Suprapubic skin (tissue), 4 donors: ENCODE results near the gene FAM163B. TPM values are rescaled to one million over a fixed set of nuclear protein-coding genes. Genes with fewer than 3 reads are reported as not detected.

Source experiments
- DNase-seq, 2 donors: peaks; one replicate each; pipeline ENCODE4 v3.0.0-alpha.2; 2019; ENCODE audit warnings: low spot score in 2 of 2
- H3K27ac ChIP-seq: fragments of 200-600 bp; sonication (generic); one replicate; pipeline ENCODE4 v1.5.1; 2019
- H3K27me3 ChIP-seq: fragments of 200-600 bp; sonication (generic); one replicate; pipeline ENCODE4 v1.5.1; 2019
- H3K36me3 ChIP-seq: fragments of 200-600 bp; sonication (generic); one replicate; pipeline ENCODE4 v1.5.1; 2019
- H3K4me1 ChIP-seq: fragments of 200-600 bp; sonication (generic); one replicate; pipeline ENCODE4 v1.5.1; 2019
- H3K4me3 ChIP-seq: fragments of 200-600 bp; sonication (generic); one replicate; pipeline ENCODE4 v1.5.1; 2019; ENCODE audit warnings: mild to moderate bottlenecking
- H3K9me3 ChIP-seq: fragments of 200-600 bp; sonication (generic); one replicate; pipeline ENCODE4 v1.5.1; 2019
- EP300 ChIP-seq: sonication (generic); formaldehyde crosslinking; IDR thresholded peaks from one replicate; pipeline ENCODE4 v1.6.1; 2017; ENCODE audit warnings: antibody characterized with exemption
- POLR2A ChIP-seq, 2 donors: fragments of 450-650 bp; IDR thresholded peaks; one replicate each; pipeline ENCODE4 v1.6.1; 2017; ENCODE audit warnings: antibody characterized with exemption in 2 of 2, mild to moderate bottlenecking in 2 of 2, moderate library complexity in 2 of 2
- POLR2AphosphoS5 ChIP-seq, 3 donors: sonication (generic); formaldehyde crosslinking; IDR thresholded peaks; one replicate each; pipeline ENCODE4 v1.6.1; 2017; ENCODE audit warnings: antibody characterized with exemption in 3 of 3
- WGBS: methylation state at CpG from one replicate; pipeline ENCODE4 v1.1.5; 2018; 5-methylcytosine and 5-hydroxymethylcytosine counted together
- total RNA-seq, 4 donors: library from RNA; depleted of rRNA; stranded (reverse); fragments of >200 nt; gene quantifications; one replicate each; pipeline ENCODE4 v1.1.0, GENCODE V29; 2016
- TF ChIP-seq, protein P1 (sequence below), 2 donors: fragments of 200-600 bp in 1 of 2; fragments of 450-650 bp in 1 of 2; sonication (generic) in 1 of 2; IDR thresholded peaks; one replicate each; pipeline ENCODE4 v1.5.1; 2016 to 2019; ENCODE audit warnings: antibody characterized with exemption in 2 of 2, mild to moderate bottlenecking in 1 of 2, moderate library complexity in 1 of 2

Gene FAM163B
- total RNA-seq, 4 donors from 2014 or later = not detected

DNA sequence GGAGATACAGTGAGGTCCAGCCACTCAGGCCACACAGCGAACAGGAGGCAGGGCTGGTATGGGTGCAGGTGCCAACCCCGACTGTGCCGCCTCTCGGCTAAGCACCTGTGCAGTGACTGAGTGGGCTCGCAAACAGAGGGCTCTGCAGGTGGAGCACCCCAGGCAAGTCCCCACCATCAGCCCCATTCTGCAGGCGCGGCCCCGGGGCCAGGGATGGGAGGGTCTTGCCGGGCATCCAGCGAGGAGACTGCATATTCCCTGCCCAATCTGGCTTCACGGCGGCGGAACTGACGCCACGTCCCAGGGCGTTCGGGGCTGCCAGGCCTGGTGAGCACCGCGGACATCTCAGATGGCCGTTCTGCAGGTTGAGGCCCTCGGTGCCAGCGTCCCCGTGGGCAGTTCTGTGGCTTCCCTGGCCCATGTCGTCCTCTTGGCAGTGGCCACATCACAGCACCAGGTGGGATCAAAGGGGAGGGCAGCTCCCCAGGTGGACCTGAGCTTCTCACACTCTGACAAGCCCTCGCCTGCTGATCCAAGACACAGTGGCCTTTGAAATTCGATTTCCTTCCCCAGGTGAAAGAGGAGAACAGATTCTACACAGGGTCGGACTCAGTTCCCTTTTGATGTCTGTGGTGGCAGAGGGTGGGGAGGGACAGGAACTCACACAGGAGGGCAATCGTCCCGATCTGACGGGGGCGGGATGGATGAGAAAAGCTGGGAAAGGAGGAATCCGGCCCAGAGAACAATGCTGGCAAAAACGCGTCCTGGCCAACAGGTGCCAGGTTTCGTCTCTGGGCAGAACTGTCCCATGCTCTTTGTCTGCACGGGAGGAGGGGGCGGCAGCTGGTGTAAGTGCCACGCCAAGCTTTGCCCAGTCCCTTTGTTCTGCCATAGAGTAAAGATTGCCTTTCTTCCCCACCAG, 45.8 kb upstream of the FAM163B start:
- TF ChIP-seq, protein P1, sequence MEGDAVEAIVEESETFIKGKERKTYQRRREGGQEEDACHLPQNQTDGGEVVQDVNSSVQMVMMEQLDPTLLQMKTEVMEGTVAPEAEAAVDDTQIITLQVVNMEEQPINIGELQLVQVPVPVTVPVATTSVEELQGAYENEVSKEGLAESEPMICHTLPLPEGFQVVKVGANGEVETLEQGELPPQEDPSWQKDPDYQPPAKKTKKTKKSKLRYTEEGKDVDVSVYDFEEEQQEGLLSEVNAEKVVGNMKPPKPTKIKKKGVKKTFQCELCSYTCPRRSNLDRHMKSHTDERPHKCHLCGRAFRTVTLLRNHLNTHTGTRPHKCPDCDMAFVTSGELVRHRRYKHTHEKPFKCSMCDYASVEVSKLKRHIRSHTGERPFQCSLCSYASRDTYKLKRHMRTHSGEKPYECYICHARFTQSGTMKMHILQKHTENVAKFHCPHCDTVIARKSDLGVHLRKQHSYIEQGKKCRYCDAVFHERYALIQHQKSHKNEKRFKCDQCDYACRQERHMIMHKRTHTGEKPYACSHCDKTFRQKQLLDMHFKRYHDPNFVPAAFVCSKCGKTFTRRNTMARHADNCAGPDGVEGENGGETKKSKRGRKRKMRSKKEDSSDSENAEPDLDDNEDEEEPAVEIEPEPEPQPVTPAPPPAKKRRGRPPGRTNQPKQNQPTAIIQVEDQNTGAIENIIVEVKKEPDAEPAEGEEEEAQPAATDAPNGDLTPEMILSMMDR (IDR thresholded peaks at IDR 0.05) = no peak
- no peak for TF ChIP-seq POLR2AphosphoS5 (IDR thresholded peaks at IDR 0.05)
- TF ChIP-seq EP300 = no peak
- TF ChIP-seq POLR2A (IDR thresholded peaks at IDR 0.05) = no peak
- Histone ChIP-seq H3K36me3 (no peaks in the 10 kb centered on the region), H3K27me3 (peaks cover 94% of the 10 kb centered on the region), H3K9me3 (no peaks in the 10 kb centered on the region), H3K4me3 (no peak overlapping the region), H3K27ac (no peak overlapping the region), H3K4me1 (peaks cover 21% of the 10 kb centered on the region)
- 51% methylated on average over 17 of the region's 38 CpGs for WGBS
- DNase-seq = no peak

DNA sequence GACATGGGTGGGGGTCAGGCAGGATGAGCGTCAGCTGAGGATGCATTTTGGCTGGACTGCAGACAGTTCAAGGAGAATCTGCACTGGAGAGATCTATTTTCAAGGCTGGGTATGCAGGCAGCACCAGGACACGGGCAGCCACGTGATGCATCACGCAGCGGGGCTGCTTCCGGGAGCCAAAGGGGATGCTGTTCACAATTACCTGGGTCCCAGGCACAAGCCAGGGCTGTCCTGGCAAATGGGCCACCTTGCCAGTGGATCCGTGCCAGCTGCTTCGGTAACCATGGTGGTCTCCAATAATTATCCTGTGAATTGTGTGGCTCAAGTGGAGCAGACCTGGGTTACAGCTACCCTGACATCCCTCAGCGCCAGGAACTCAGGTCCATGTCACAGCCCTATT, 44.4 kb upstream of the FAM163B start:
- peaks cover 89% of the 10 kb centered on the region for H3K27me3 ChIP-seq
- 77% methylated on average over 7 of the region's 9 CpGs for WGBS
- TF ChIP-seq EP300 = no peak
- no peak for TF ChIP-seq POLR2AphosphoS5 (IDR thresholded peaks at IDR 0.05)
- no peak for TF ChIP-seq POLR2A (IDR thresholded peaks at IDR 0.05)
- TF ChIP-seq, protein P1 (IDR thresholded peaks at IDR 0.05) = no peak

DNA sequence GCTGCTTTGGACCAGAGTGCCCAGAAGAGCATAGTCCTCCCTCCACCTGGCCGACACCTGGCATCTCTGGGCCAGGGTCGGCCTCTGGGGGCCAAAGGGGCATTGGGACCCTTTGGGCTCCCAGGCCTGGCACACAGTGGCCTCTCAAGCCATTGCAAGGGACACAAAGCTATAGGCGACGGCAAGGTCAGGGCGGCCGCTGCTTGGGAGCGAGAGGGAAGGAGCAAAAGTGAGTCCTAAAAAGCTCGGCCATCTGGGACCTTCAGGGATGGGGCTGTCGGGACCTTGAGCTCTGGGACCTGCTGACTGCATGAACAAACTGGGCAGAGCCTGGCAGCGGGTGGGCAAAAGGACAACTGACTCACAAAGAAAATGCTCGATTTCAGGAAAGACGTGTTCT, 40.8 kb upstream of the FAM163B start:
- TF ChIP-seq POLR2A (IDR thresholded peaks at IDR 0.05) (no peak), POLR2AphosphoS5 (IDR thresholded peaks at IDR 0.05) (no peak)
- 91% methylated on average over 12 of the region's 12 CpGs for WGBS
- Histone ChIP-seq H3K9me3 (no peaks in the 10 kb centered on the region), H3K27ac (no peak overlapping the region), H3K4me3 (no peak overlapping the region), H3K27me3 (peaks cover 76% of the 10 kb centered on the region), H3K36me3 (no peaks in the 10 kb centered on the region), H3K4me1 (no peaks in the 10 kb centered on the region)
- DNase-seq = no peak

More for the DNA sequence above, 44.4 kb upstream of the FAM163B start:
- H3K4me1 ChIP-seq = peaks cover 13% of the 10 kb centered on the region
- H3K36me3 ChIP-seq = no peaks in the 10 kb centered on the region
- H3K9me3 ChIP-seq = no peaks in the 10 kb centered on the region
- H3K27ac ChIP-seq = no peak overlapping the region
- no peak for DNase-seq
- H3K4me3 ChIP-seq = no peak overlapping the region

DNA sequence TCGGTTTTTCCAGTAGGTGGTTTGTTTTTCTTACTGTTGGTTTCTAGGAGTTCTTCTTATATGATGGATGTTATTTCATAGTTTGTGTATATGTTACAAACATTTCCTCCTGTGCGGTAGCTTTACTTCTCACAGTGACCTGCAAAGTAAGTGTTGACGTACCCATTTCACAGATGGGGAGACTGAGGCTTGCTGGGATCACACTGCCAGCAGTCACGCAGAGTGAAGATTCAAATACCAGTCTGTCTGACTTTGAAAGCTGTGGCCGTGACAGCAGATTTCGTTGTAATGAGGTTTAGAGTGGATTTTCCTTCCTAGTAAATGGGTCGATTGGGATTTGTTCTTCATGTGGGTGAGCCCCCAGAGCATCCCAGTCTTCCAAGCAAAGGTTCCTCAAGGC, 40.0 kb upstream of the FAM163B start:
- H3K27ac ChIP-seq = no peak overlapping the region
- H3K4me3 ChIP-seq = no peak overlapping the region
- H3K36me3 ChIP-seq = no peaks in the 10 kb centered on the region
- no peak for TF ChIP-seq EP300
- no peak for TF ChIP-seq POLR2A (IDR thresholded peaks at IDR 0.05)
- no peak for TF ChIP-seq POLR2AphosphoS5 (IDR thresholded peaks at IDR 0.05)
- peaks cover 67% of the 10 kb centered on the region for H3K27me3 ChIP-seq
- no peak for DNase-seq
- H3K9me3 ChIP-seq = no peaks in the 10 kb centered on the region
- WGBS = 84% methylated on average over 7 of the region's 7 CpGs
- H3K4me1 ChIP-seq = no peaks in the 10 kb centered on the region

DNA sequence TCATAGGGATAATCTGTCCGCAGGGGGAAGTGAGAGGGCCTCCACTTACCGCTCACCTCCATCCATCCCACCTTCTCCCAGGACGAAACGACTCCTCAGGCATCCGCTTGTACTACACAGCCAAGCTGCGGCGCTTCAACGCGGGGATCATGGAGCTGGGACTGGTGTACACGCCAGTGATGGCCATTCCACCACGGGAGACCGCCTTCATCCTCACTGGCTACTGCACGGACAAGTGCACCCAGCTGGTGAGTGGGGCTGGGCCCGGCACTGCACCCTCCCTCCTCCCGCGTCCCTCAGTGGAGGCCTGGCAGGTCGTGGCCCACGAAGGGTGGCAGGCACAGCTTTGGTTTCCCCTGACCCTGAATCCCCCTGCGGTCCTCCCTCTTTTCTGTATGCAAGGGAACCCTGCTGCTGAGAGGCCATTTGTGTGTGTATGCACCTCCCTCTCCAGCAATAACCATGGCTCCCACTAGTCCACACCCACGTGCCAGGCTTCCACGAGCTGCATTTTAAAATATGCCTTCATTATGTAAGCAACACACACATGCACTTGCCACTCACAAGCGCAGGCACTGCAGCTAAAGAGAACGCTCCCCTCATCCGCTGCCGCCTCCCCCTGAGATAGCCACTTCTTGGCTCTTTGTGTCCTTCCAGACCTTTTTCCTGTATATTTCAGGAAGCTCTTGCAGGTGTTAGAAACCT, 38.7 kb upstream of the FAM163B start:
- no peak for DNase-seq
- TF ChIP-seq EP300 = no peak
- TF ChIP-seq, protein P1 (IDR thresholded peaks at IDR 0.05) = no peak
- TF ChIP-seq POLR2AphosphoS5 (IDR thresholded peaks at IDR 0.05) = no peak
- no peak for TF ChIP-seq POLR2A (IDR thresholded peaks at IDR 0.05)
- 73% methylated on average over 9 of the region's 25 CpGs for WGBS
- Histone ChIP-seq H3K36me3 (no peaks in the 10 kb centered on the region), H3K27me3 (peaks cover 62% of the 10 kb centered on the region), H3K9me3 (no peaks in the 10 kb centered on the region), H3K27ac (no peak overlapping the region), H3K4me1 (no peaks in the 10 kb centered on the region), H3K4me3 (no peak overlapping the region)

DNA sequence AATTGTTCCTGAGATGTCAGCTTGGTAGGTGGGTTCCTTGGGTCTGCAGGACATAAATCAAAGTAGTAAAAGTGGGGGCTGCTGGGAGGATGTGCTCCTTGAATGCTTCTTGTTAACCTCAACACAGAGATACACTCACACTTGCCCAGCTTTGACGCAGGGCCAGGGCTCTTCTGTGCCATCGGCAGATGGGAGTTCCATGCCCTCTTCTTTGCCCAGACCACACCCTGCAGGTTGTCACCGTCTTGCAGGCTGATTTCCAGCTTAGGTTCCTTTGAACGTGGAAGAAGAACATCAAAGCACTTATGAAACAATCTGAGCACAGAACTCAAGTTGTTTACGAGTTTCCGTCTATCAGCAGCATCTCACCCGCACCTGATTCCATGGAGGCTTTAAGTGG, 38.0 kb upstream of the FAM163B start:
- H3K4me1 ChIP-seq = no peaks in the 10 kb centered on the region
- no peak overlapping the region for H3K27ac ChIP-seq
- peaks cover 56% of the 10 kb centered on the region for H3K27me3 ChIP-seq
- no peak for DNase-seq
- WGBS = 40% methylated on average over 7 of the region's 7 CpGs
- H3K9me3 ChIP-seq = no peaks in the 10 kb centered on the region
- no peak for TF ChIP-seq EP300
- TF ChIP-seq, protein P1 (IDR thresholded peaks at IDR 0.05) = no peak
- TF ChIP-seq POLR2AphosphoS5 (IDR thresholded peaks at IDR 0.05) = no peak
- TF ChIP-seq POLR2A (IDR thresholded peaks at IDR 0.05) = no peak
- no peaks in the 10 kb centered on the region for H3K36me3 ChIP-seq
- H3K4me3 ChIP-seq = no peak overlapping the region
